ENCODE results near the gene DDI2. TPM values are rescaled to one million over a fixed set of nuclear protein-coding genes. Genes with fewer than 3 reads are reported as not detected.
A peak's percentile ranks its signal among the peaks of the same experiment; 100 is the strongest.
"Not testable (repeated sequence)": the region's sequence is repeated elsewhere in the genome, so short reads cannot be mapped to it uniquely, and the experiment has no call there.

Gene DDI2
- total RNA-seq, 1 donor from 2014 or later, result 40.9 TPM

- no peaks in the 10 kb centered on the region for H3K27me3 ChIP-seq
- intact Hi-C loops (cut with DNase I), result no loop called here
- peak overlapping the region; percentile 89 for H3K27ac ChIP-seq
- no peaks in the 10 kb centered on the region for H3K36me3 ChIP-seq
- ATAC-seq (peak; percentile 99), DNase-seq (peak; percentile 99)
- H3K4me3 ChIP-seq, result peak overlapping the region; percentile 75
- TF ChIP-seq CTCF (IDR thresholded peaks at IDR 0.05), result no peak
- H3K4me1 ChIP-seq, result peaks cover 5% of the 10 kb centered on the region
- no peaks in the 10 kb centered on the region for H3K9me3 ChIP-seq
Measured at GRCh38 chr1:15603050-15603965, 13.9 kb upstream of the DDI2 start.

- ATAC-seq; H3K4me1 ChIP-seq; intact Hi-C loops (cut with DNase I); DNase-seq; H3K9me3 ChIP-seq; H3K36me3 ChIP-seq; H3K27me3 ChIP-seq: not testable (repeated sequence)
- Histone ChIP-seq H3K27ac (peak overlapping the region; percentile 89), H3K4me3 (peak overlapping the region; percentile 75)
Measured at GRCh38 chr1:15603966-15604282, 13.3 kb upstream of the DDI2 start.

GRCh38 chr1:15604400-15604799 lies 12.9 kb upstream of the DDI2 start:
- H3K4me3 ChIP-seq; ATAC-seq; H3K9me3 ChIP-seq; DNase-seq; H3K27me3 ChIP-seq; H3K4me1 ChIP-seq; H3K36me3 ChIP-seq; intact Hi-C loops (cut with DNase I); H3K27ac ChIP-seq: not testable (repeated sequence)

- Histone ChIP-seq H3K27ac (no peak overlapping the region), H3K36me3 (no peaks in the 10 kb centered on the region), H3K9me3 (no peaks in the 10 kb centered on the region), H3K4me3 (no peak overlapping the region), H3K4me1 (peaks cover 5% of the 10 kb centered on the region), H3K27me3 (no peaks in the 10 kb centered on the region)
- intact Hi-C loops (cut with DNase I), result no loop called here
- no peak for ATAC-seq
- peak; percentile 6 for DNase-seq
- no peak for TF ChIP-seq CTCF (IDR thresholded peaks at IDR 0.05)
Measured at GRCh38 chr1:15605398-15606383, 11.6 kb upstream of the DDI2 start.

- intact Hi-C loops (cut with DNase I), result no loop called here
- no peak for DNase-seq
Measured at GRCh38 chr1:15609631-15610030, 7.6 kb upstream of the DDI2 start.

GRCh38 chr1:15610167-15610566 lies 7.1 kb upstream of the DDI2 start:
- H3K9me3 ChIP-seq, result no peaks in the 10 kb centered on the region
- no peak overlapping the region for H3K4me3 ChIP-seq
- no peaks in the 10 kb centered on the region for H3K36me3 ChIP-seq
- TF ChIP-seq CTCF (IDR thresholded peaks at IDR 0.05), result no peak
- DNase-seq (no peak), ATAC-seq (no peak)
- no peaks in the 10 kb centered on the region for H3K4me1 ChIP-seq
- H3K27ac ChIP-seq, result no peak overlapping the region
- intact Hi-C loops (cut with DNase I), result no loop called here
- H3K27me3 ChIP-seq, result no peaks in the 10 kb centered on the region

More at GRCh38 chr1:15609631-15610030, 7.6 kb upstream of the DDI2 start:
- H3K27me3 ChIP-seq, result no peaks in the 10 kb centered on the region
- no peaks in the 10 kb centered on the region for H3K9me3 ChIP-seq
- no peaks in the 10 kb centered on the region for H3K36me3 ChIP-seq
- no peak overlapping the region for H3K27ac ChIP-seq
- no peak overlapping the region for H3K4me3 ChIP-seq
- no peaks in the 10 kb centered on the region for H3K4me1 ChIP-seq
- TF ChIP-seq CTCF (IDR thresholded peaks at IDR 0.05), result no peak
- ATAC-seq, result no peak

Data from upper lobe of right lung (tissue), 1 donor.